ENCODE results near the gene RNF8. TPM values are rescaled to one million over a fixed set of nuclear protein-coding genes. Genes with fewer than 3 reads are reported as not detected.

The RNF8 gene
- total and polyA plus RNA-seq, 9 of the 15 experiments (the other 6 are each of a cell fraction or from before 2014, with no cell fraction given), result 10.6 to 47.0 (median 37.5) TPM

GRCh38 chr6:37321101-37321500 lies 32.7 kb upstream of the RNF8 start:
- ChIA-PET CTCF (ENCODE audit: low intra/inter-chr PET ratio) (no interaction called here), POLR2A (interaction anchor here (0.6 to 1.5 kb wide), 2 partner anchors 19 to 1160 kb away, joined by 3 read pairs; no protein-coding TSS in a partner anchor)
- no peaks in the 10 kb centered on the region; the same call in 1 of the 2 replicates for H4K20me1 ChIP-seq (replicated peaks; ENCODE audit: control insufficient read depth, insufficient read depth, low read length)
- H3K9me3 ChIP-seq (replicated peaks; ENCODE audit: control insufficient read depth, insufficient read depth, low read depth, low read length), result no peaks in the 10 kb centered on the region
- H3K4me3 ChIP-seq, result no peak overlapping the region
- ATAC-seq, result no peak
- no peaks in the 10 kb centered on the region for H3K9me1 ChIP-seq (ENCODE audit: control insufficient read depth, insufficient read depth, low read length)
- no peak overlapping the region for H3K4me2 ChIP-seq (ENCODE audit: insufficient read depth, low read length)
- DNase-seq (ENCODE audit: extremely low read depth in 1 of 4, low spot score in 3 of 4), result no peak
- H3K4me1 ChIP-seq (replicated peaks in 1 of 2; ENCODE audit: control insufficient read depth in 2 of 2, insufficient read depth in 2 of 2, low read length in 2 of 2), result no peaks in the 10 kb centered on the region; a peak in 1 of 5 replicates
- no peaks in the 10 kb centered on the region for H3K27me3 ChIP-seq (ENCODE audit: control insufficient read depth in 2 of 2, insufficient read depth in 2 of 2, low read length in 2 of 2)
- no peak overlapping the region for H3K27ac ChIP-seq (ENCODE audit: extremely low read depth, low read depth, low read length)
- no peak for FAIRE-seq
- no peak overlapping the region for H3K9ac ChIP-seq (ENCODE audit: insufficient read depth in 1 of 2, low read depth in 2 of 2, low read length in 2 of 2)
- no peaks in the 10 kb centered on the region for H3K79me2 ChIP-seq (ENCODE audit: control insufficient read depth, insufficient read depth, low read length)
- no TSS peak for BruUV-seq (replicated peaks)
- no peak for TF ChIP-seq U2AF1 (optimal IDR thresholded peaks at IDR 0.05; ENCODE audit: low read depth, low read length)
- no peak for TF ChIP-seq BCOR (IDR thresholded peaks at IDR 0.05)
- no peak for TF ChIP-seq HNRNPL (IDR thresholded peaks at IDR 0.05; ENCODE audit: low read depth, low read length)
- TF ChIP-seq ZBTB26 (CRISPR knock-in tag; IDR thresholded peaks at IDR 0.05), result no peak
- TF ChIP-seq ZNF561 (CRISPR knock-in tag; conservative IDR thresholded peaks at IDR 0.05), result no peak
- no peak for TF ChIP-seq ETV5 (CRISPR knock-in tag; IDR thresholded peaks at IDR 0.05; ENCODE audit: low read depth)
- TF ChIP-seq ZNF586 (CRISPR knock-in tag; conservative IDR thresholded peaks at IDR 0.05), result no peak
- no peak for TF ChIP-seq TBL1XR1 (IDR thresholded peaks at IDR 0.05; ENCODE audit: low read length in 2 of 2)
- TF ChIP-seq, protein P1, sequence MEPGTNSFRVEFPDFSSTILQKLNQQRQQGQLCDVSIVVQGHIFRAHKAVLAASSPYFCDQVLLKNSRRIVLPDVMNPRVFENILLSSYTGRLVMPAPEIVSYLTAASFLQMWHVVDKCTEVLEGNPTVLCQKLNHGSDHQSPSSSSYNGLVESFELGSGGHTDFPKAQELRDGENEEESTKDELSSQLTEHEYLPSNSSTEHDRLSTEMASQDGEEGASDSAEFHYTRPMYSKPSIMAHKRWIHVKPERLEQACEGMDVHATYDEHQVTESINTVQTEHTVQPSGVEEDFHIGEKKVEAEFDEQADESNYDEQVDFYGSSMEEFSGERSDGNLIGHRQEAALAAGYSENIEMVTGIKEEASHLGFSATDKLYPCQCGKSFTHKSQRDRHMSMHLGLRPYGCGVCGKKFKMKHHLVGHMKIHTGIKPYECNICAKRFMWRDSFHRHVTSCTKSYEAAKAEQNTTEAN (CRISPR knock-in tag; IDR thresholded peaks at IDR 0.05), result no peak
- TF ChIP-seq NR2C1 (IDR thresholded peaks at IDR 0.05), result no peak
- TF ChIP-seq NR2C1 (tag; IDR thresholded peaks at IDR 0.05), result no peak
- TF ChIP-seq SAFB (IDR thresholded peaks at IDR 0.05; ENCODE audit: borderline replicate concordance, low read depth, low read length), result no peak
- no peak for TF ChIP-seq FOXJ2 (tag; IDR thresholded peaks at IDR 0.05)
- TF ChIP-seq, protein P2, sequence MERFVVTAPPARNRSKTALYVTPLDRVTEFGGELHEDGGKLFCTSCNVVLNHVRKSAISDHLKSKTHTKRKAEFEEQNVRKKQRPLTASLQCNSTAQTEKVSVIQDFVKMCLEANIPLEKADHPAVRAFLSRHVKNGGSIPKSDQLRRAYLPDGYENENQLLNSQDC (CRISPR knock-in tag; IDR thresholded peaks at IDR 0.05), result no peak
- TF ChIP-seq PRPF4 (IDR thresholded peaks at IDR 0.05; ENCODE audit: insufficient read depth, low read depth, low read length, poor library complexity, severe bottlenecking), result no peak
- TF ChIP-seq FOXJ3 (CRISPR knock-in tag; IDR thresholded peaks at IDR 0.05), result no peak
- no peak for TF ChIP-seq KDM2B (CRISPR knock-in tag; IDR thresholded peaks at IDR 0.05)
- no peak for TF ChIP-seq PHB2 (IDR thresholded peaks at IDR 0.05; ENCODE audit: low read depth)
- intact Hi-C loops (cut with micrococcal nuclease) (loop anchor here (5.0 kb wide), 1 partner anchor 371 kb away; no protein-coding TSS in a partner anchor), in situ Hi-C loops (cut with MboI) (no loop called here)
- no peak overlapping the region for H2AFZ ChIP-seq (ENCODE audit: low read depth, low read length)
- H3K36me3 ChIP-seq (ENCODE audit: control insufficient read depth, insufficient read depth, low read length), result peaks cover 80% of the 10 kb centered on the region
